ENCODE results near the gene NAXE. TPM values are rescaled to one million over a fixed set of nuclear protein-coding genes. Genes with fewer than 3 reads are reported as not detected.
A peak's percentile ranks its signal among the peaks of the same experiment; 100 is the strongest.

NAXE gene
- total RNA-seq, 1 donor from 2014 or later: 108 TPM

DNA sequence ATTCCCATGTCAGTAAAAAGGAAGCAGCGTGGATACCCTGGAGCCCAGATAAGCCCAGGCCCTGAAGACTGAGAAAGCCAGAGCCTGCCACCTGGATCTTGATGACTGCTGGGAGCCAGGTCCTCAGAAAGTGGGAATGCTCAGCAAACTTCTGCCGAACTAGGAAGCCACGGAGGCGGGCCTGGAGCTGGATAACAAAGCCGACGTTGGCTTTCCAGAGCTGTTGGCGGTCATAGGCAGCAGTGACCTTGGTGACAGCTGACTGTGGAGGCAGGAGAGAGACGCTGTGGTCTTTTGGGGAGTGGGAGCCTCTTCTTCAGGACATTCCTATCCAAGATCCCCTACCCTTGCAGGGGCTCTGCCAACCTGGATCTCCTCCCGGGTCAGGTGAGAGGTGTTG lies 43.6 kb upstream of the NAXE start:
- Mint-ChIP-seq H3K27ac (no peak overlapping the region), H3K27me3 (no peaks in the 10 kb centered on the region), H3K9me3 (ENCODE audit: low read depth) (no peaks in the 10 kb centered on the region), H3K4me3 (ENCODE audit: low read depth) (no peak overlapping the region), H3K4me1 (ENCODE audit: low read depth) (peaks cover 1% of the 10 kb centered on the region), H3K36me3 (ENCODE audit: insufficient read depth) (peaks cover 7% of the 10 kb centered on the region)
- TF ChIP-seq, protein P1, sequence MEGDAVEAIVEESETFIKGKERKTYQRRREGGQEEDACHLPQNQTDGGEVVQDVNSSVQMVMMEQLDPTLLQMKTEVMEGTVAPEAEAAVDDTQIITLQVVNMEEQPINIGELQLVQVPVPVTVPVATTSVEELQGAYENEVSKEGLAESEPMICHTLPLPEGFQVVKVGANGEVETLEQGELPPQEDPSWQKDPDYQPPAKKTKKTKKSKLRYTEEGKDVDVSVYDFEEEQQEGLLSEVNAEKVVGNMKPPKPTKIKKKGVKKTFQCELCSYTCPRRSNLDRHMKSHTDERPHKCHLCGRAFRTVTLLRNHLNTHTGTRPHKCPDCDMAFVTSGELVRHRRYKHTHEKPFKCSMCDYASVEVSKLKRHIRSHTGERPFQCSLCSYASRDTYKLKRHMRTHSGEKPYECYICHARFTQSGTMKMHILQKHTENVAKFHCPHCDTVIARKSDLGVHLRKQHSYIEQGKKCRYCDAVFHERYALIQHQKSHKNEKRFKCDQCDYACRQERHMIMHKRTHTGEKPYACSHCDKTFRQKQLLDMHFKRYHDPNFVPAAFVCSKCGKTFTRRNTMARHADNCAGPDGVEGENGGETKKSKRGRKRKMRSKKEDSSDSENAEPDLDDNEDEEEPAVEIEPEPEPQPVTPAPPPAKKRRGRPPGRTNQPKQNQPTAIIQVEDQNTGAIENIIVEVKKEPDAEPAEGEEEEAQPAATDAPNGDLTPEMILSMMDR (IDR thresholded peaks at IDR 0.05; ENCODE audit: unreplicated experiment): no peak
- DNase-seq (ENCODE audit: low spot score, unreplicated experiment): no peak

DNA sequence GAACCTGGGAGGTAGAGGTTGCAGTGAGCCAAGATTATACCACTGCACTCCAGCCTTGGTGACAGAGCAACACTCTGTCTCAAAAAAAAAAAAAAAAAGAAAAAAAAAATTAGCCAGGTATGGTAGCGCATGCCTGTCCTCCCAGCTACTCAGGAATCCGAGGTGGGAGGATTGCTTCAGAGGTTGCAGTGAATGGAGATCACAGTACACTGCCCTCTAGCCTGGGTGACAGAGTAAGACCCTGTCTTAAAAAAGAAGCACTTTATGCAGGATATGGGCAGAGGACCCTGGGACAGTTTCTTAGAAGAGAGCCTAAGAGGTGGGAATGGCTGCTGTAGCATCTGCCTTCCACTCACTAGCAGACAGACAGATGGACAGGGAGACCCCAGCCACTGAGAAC lies 42.2 kb upstream of the NAXE start:
- Mint-ChIP-seq H3K27ac (peak overlapping the region; percentile 13), H3K4me1 (ENCODE audit: low read depth) (no peaks in the 10 kb centered on the region), H3K36me3 (ENCODE audit: insufficient read depth) (peaks cover 9% of the 10 kb centered on the region)

GRCh38 chr1:156549831-156550230 lies 41.7 kb upstream of the NAXE start:
- no peak for DNase-seq (ENCODE audit: low spot score, unreplicated experiment)
- no peaks in the 10 kb centered on the region for H3K4me1 Mint-ChIP-seq (ENCODE audit: low read depth)
- no peaks in the 10 kb centered on the region for H3K9me3 Mint-ChIP-seq (ENCODE audit: low read depth)
- no peaks in the 10 kb centered on the region for H3K27me3 Mint-ChIP-seq
- no peak overlapping the region for H3K4me3 Mint-ChIP-seq (ENCODE audit: low read depth)
- H3K36me3 Mint-ChIP-seq (ENCODE audit: insufficient read depth): peaks cover 9% of the 10 kb centered on the region
- no peak overlapping the region for H3K27ac Mint-ChIP-seq
- TF ChIP-seq, protein P1 (IDR thresholded peaks at IDR 0.05; ENCODE audit: unreplicated experiment): no peak

More for the DNA sequence above, 42.2 kb upstream of the NAXE start:
- DNase-seq (ENCODE audit: low spot score, unreplicated experiment): no peak
- TF ChIP-seq, protein P1 (IDR thresholded peaks at IDR 0.05; ENCODE audit: unreplicated experiment): no peak
- Mint-ChIP-seq H3K9me3 (ENCODE audit: low read depth) (no peaks in the 10 kb centered on the region), H3K4me3 (ENCODE audit: low read depth) (no peak overlapping the region), H3K27me3 (no peaks in the 10 kb centered on the region)

GRCh38 chr1:156550346-156550745 lies 41.2 kb upstream of the NAXE start:
- H3K9me3 Mint-ChIP-seq (ENCODE audit: low read depth): no peaks in the 10 kb centered on the region
- H3K36me3 Mint-ChIP-seq (ENCODE audit: insufficient read depth): peaks cover 9% of the 10 kb centered on the region
- no peak for DNase-seq (ENCODE audit: low spot score, unreplicated experiment)
- H3K27me3 Mint-ChIP-seq: no peaks in the 10 kb centered on the region
- TF ChIP-seq, protein P1 (IDR thresholded peaks at IDR 0.05; ENCODE audit: unreplicated experiment): no peak
- no peak overlapping the region for H3K4me3 Mint-ChIP-seq (ENCODE audit: low read depth)
- no peaks in the 10 kb centered on the region for H3K4me1 Mint-ChIP-seq (ENCODE audit: low read depth)
- no peak overlapping the region for H3K27ac Mint-ChIP-seq

DNA sequence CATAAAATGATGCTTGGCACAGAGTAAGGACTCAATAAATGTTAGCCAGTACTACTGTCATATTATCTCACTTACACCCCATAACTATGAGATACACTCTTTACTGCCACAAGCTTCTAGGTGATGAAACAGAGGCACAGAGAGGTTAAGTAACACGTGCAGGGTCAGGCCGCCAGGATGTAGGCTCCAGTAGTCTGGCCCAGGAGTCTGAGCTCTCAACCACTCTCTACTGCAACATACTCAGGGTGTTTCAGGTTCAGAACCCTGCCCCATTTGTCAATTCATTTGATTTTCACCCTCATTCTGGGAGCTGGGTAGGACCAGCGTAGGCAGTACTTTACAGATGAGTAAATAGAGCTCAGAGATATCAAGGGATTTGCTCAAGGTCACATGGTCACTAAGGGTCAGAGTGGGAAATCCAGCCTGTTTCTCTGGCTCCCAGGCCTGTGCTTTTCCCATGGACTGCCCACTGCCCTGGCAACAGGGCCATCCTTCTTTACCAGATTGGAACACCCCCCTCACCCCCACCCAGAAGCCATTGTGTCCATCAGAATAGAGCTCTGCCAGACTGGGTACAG lies 40.4 kb upstream of the NAXE start:
- no peak for DNase-seq (ENCODE audit: low spot score, unreplicated experiment)
- H3K27me3 Mint-ChIP-seq: no peaks in the 10 kb centered on the region
- no peak overlapping the region for H3K4me3 Mint-ChIP-seq (ENCODE audit: low read depth)
- no peaks in the 10 kb centered on the region for H3K4me1 Mint-ChIP-seq (ENCODE audit: low read depth)
- peaks cover 9% of the 10 kb centered on the region for H3K36me3 Mint-ChIP-seq (ENCODE audit: insufficient read depth)
- TF ChIP-seq, protein P1 (IDR thresholded peaks at IDR 0.05; ENCODE audit: unreplicated experiment): no peak
- no peaks in the 10 kb centered on the region for H3K9me3 Mint-ChIP-seq (ENCODE audit: low read depth)
- H3K27ac Mint-ChIP-seq: no peak overlapping the region
